Mucosa of rectum (tissue), 2 donors: ENCODE measurements around the gene PDE3A.

Experiments used
- H3K27ac ChIP-seq, 2 donors: one replicate each; pipeline ENCODE4 v1.7.0; 2013; ENCODE audit warnings: inconsistent platforms in 2 of 2, low read depth in 2 of 2, low read length in 2 of 2
- H3K27me3 ChIP-seq, 2 donors: one replicate each; pipeline ENCODE4 v1.7.0; 2013; ENCODE audit warnings: low read length in 2 of 2; ENCODE audit not compliant: control insufficient read depth in 2 of 2, insufficient read depth in 2 of 2
- H3K36me3 ChIP-seq, 2 donors: one replicate each; pipeline ENCODE4 v1.7.0; 2013; ENCODE audit warnings: low read length in 2 of 2; ENCODE audit not compliant: control insufficient read depth in 2 of 2, insufficient read depth in 2 of 2
- H3K4me1 ChIP-seq, 2 donors: one replicate each; pipeline ENCODE4 v1.7.0; 2013; ENCODE audit warnings: low read length in 2 of 2, mild to moderate bottlenecking in 1 of 2; ENCODE audit not compliant: control insufficient read depth in 2 of 2, insufficient read depth in 2 of 2
- H3K4me3 ChIP-seq, 2 donors: one replicate each; pipeline ENCODE4 v1.7.0; 2013; ENCODE audit warnings: low read length in 2 of 2
- H3K9ac ChIP-seq, 2 donors: one replicate each; pipeline ENCODE4 v1.7.0; 2013; ENCODE audit warnings: low read length in 2 of 2, low read depth in 1 of 2, mild to moderate bottlenecking in 1 of 2
- H3K9me3 ChIP-seq, 2 donors: one replicate each; pipeline ENCODE4 v1.7.0; 2013; ENCODE audit warnings: low read length in 2 of 2; ENCODE audit not compliant: control insufficient read depth in 2 of 2
- donor health status: healthy.
- donor health status: Normal muscosa, but diverticular disease.

PDE3A gene

GRCh38 chr12:20567413-20567812, 199.1 kb downstream of the PDE3A start:
- no peaks in the 10 kb centered on the region for H3K27me3 ChIP-seq
- H3K4me3 ChIP-seq = no peak overlapping the region
- no peaks in the 10 kb centered on the region for H3K9me3 ChIP-seq
- H3K4me1 ChIP-seq = no peaks in the 10 kb centered on the region
- no peaks in the 10 kb centered on the region for H3K36me3 ChIP-seq
- no peak overlapping the region for H3K27ac ChIP-seq
- no peak overlapping the region for H3K9ac ChIP-seq

GRCh38 chr12:20572451-20572850, 204.1 kb downstream of the PDE3A start:
- H3K36me3 ChIP-seq = no peaks in the 10 kb centered on the region
- H3K27ac ChIP-seq = no peak overlapping the region
- H3K9me3 ChIP-seq = no peaks in the 10 kb centered on the region
- no peaks in the 10 kb centered on the region for H3K4me1 ChIP-seq
- H3K27me3 ChIP-seq = no peaks in the 10 kb centered on the region
- H3K9ac ChIP-seq = no peak overlapping the region
- no peak overlapping the region for H3K4me3 ChIP-seq

- Histone ChIP-seq H3K27me3 (no peaks in the 10 kb centered on the region), H3K9ac (no peak overlapping the region), H3K27ac (no peak overlapping the region), H3K4me1 (no peaks in the 10 kb centered on the region), H3K4me3 (no peak overlapping the region), H3K36me3 (no peaks in the 10 kb centered on the region), H3K9me3 (no peaks in the 10 kb centered on the region)
These were observed 208.2 kb downstream of the PDE3A start for GRCh38 chr12:20576528-20576927.

GRCh38 chr12:20577054-20577453, 208.7 kb downstream of the PDE3A start:
- Histone ChIP-seq H3K9me3 (no peaks in the 10 kb centered on the region), H3K27me3 (no peaks in the 10 kb centered on the region), H3K4me1 (no peaks in the 10 kb centered on the region), H3K27ac (no peak overlapping the region), H3K9ac (no peak overlapping the region), H3K4me3 (no peak overlapping the region), H3K36me3 (no peaks in the 10 kb centered on the region)

GRCh38 chr12:20578142-20578541, 209.8 kb downstream of the PDE3A start:
- Histone ChIP-seq H3K27me3 (no peaks in the 10 kb centered on the region), H3K4me3 (no peak overlapping the region), H3K9me3 (no peaks in the 10 kb centered on the region), H3K9ac (no peak overlapping the region), H3K36me3 (no peaks in the 10 kb centered on the region), H3K27ac (no peak overlapping the region), H3K4me1 (no peaks in the 10 kb centered on the region)

GRCh38 chr12:20585055-20585625, 216.8 kb downstream of the PDE3A start:
- H3K9me3 ChIP-seq = no peaks in the 10 kb centered on the region
- no peak overlapping the region for H3K9ac ChIP-seq
- H3K4me1 ChIP-seq = no peaks in the 10 kb centered on the region
- H3K4me3 ChIP-seq = no peak overlapping the region
- no peaks in the 10 kb centered on the region for H3K36me3 ChIP-seq
- H3K27ac ChIP-seq = no peak overlapping the region
- H3K27me3 ChIP-seq = no peaks in the 10 kb centered on the region

GRCh38 chr12:20585913-20586312, 217.6 kb downstream of the PDE3A start:
- Histone ChIP-seq H3K4me1 (no peaks in the 10 kb centered on the region), H3K27ac (no peak overlapping the region), H3K9me3 (no peaks in the 10 kb centered on the region), H3K27me3 (no peaks in the 10 kb centered on the region), H3K4me3 (no peak overlapping the region), H3K9ac (no peak overlapping the region), H3K36me3 (no peaks in the 10 kb centered on the region)

- H3K4me3 ChIP-seq = no peak overlapping the region
- no peak overlapping the region for H3K9ac ChIP-seq
- no peaks in the 10 kb centered on the region for H3K27me3 ChIP-seq
- H3K4me1 ChIP-seq = no peaks in the 10 kb centered on the region
- no peaks in the 10 kb centered on the region for H3K9me3 ChIP-seq
- H3K27ac ChIP-seq = no peak overlapping the region
- H3K36me3 ChIP-seq = no peaks in the 10 kb centered on the region
These were observed 219.7 kb downstream of the PDE3A start for GRCh38 chr12:20588042-20588441.

GRCh38 chr12:20590570-20590969, 222.2 kb downstream of the PDE3A start:
- Histone ChIP-seq H3K4me3 (no peak overlapping the region), H3K27me3 (no peaks in the 10 kb centered on the region), H3K4me1 (no peaks in the 10 kb centered on the region), H3K27ac (no peak overlapping the region), H3K9ac (no peak overlapping the region), H3K36me3 (no peaks in the 10 kb centered on the region), H3K9me3 (no peaks in the 10 kb centered on the region)

- Histone ChIP-seq H3K27ac (no peak overlapping the region), H3K4me3 (no peak overlapping the region), H3K27me3 (no peaks in the 10 kb centered on the region), H3K9ac (no peak overlapping the region), H3K36me3 (no peaks in the 10 kb centered on the region), H3K9me3 (no peaks in the 10 kb centered on the region), H3K4me1 (no peaks in the 10 kb centered on the region)
These were observed 224.2 kb downstream of the PDE3A start for GRCh38 chr12:20592556-20592955.

GRCh38 chr12:20593611-20594010, 225.3 kb downstream of the PDE3A start:
- H3K9ac ChIP-seq = no peak overlapping the region
- H3K9me3 ChIP-seq = no peaks in the 10 kb centered on the region
- no peaks in the 10 kb centered on the region for H3K4me1 ChIP-seq
- H3K27ac ChIP-seq = no peak overlapping the region
- no peak overlapping the region for H3K4me3 ChIP-seq
- no peaks in the 10 kb centered on the region for H3K36me3 ChIP-seq
- H3K27me3 ChIP-seq = no peaks in the 10 kb centered on the region
